Endodermal cell (in vitro differentiated cells): ENCODE results near the gene CCDC80. TPM values are rescaled to one million over a fixed set of nuclear protein-coding genes. Genes with fewer than 3 reads are reported as not detected.

ENCODE experiments used
- DNase-seq: peaks from one replicate; pipeline ENCODE4 v3.0.0-alpha.2; 2017
- H3K27ac ChIP-seq: 2 replicates; pipeline ENCODE4 v1.5.1; 2013; ENCODE audit warnings: mild to moderate bottlenecking, low read depth, low read length, moderate library complexity
- H3K27me3 ChIP-seq: 2 replicates; pipeline ENCODE4 v1.6.1; 2013; ENCODE audit warnings: mild to moderate bottlenecking, low read length, moderate library complexity; ENCODE audit not compliant: insufficient read depth, control insufficient read depth, poor library complexity, severe bottlenecking
- H3K36me3 ChIP-seq: 2 replicates; pipeline ENCODE4 v1.7.0; 2013; ENCODE audit warnings: mild to moderate bottlenecking, low read length, moderate library complexity; ENCODE audit not compliant: control insufficient read depth, insufficient read depth
- H3K4me1 ChIP-seq: one replicate; pipeline ENCODE4 v1.7.0; 2013; ENCODE audit warnings: low read length; ENCODE audit not compliant: control insufficient read depth, insufficient read depth
- H3K4me3 ChIP-seq: 2 replicates; pipeline ENCODE4 v1.5.1; 2013; ENCODE audit warnings: mild to moderate bottlenecking, low read length, moderate library complexity
- H3K9ac ChIP-seq: 2 replicates; pipeline ENCODE4 v1.6.1; 2013; ENCODE audit warnings: mild to moderate bottlenecking, low read length, moderate library complexity; ENCODE audit not compliant: poor library complexity, severe bottlenecking; ENCODE audit errors: extremely low read depth
- H3K9me3 ChIP-seq: 2 replicates; pipeline ENCODE4 v1.6.1; 2013; ENCODE audit warnings: mild to moderate bottlenecking, low read length, moderate library complexity; ENCODE audit not compliant: control insufficient read depth
- H3K27ac Mint-ChIP-seq: 2 replicates; pipeline ENCODE4 v1.8.0; 2020; ENCODE audit warnings: mixed read lengths
- H3K27me3 Mint-ChIP-seq: 2 replicates; pipeline ENCODE4 v1.8.0; 2021; ENCODE audit warnings: mild to moderate bottlenecking, mixed read lengths; ENCODE audit not compliant: insufficient read depth
- H3K36me3 Mint-ChIP-seq: 2 replicates; pipeline ENCODE4 v1.8.0; 2020; ENCODE audit warnings: low read depth, mixed read lengths
- H3K4me1 Mint-ChIP-seq: 2 replicates; pipeline ENCODE4 v1.8.0; 2020; ENCODE audit warnings: mixed read lengths
- H3K4me3 Mint-ChIP-seq: 2 replicates; pipeline ENCODE4 v1.8.0; 2020; ENCODE audit warnings: mild to moderate bottlenecking, moderate library complexity, mixed read lengths
- H3K9me3 Mint-ChIP-seq: 2 replicates; pipeline ENCODE4 v1.8.0; 2020; ENCODE audit warnings: mild to moderate bottlenecking, mixed read lengths
- WGBS, 2 experiments: methylation state at CpG; one replicate each; pipeline versions ENCODE4 v1.1.5 to v1.1.7; 2013; ENCODE audit warnings: missing lambda C conversion rate in 2 of 2, mixed read lengths in 1 of 2; ENCODE audit not compliant: insufficient coverage in 1 of 2, insufficient read length in 1 of 2; 5-methylcytosine and 5-hydroxymethylcytosine counted together
- total RNA-seq, 2 donors: library from RNA; stranded (reverse); fragmentation: NEBNext Ultra II Directional in 1 of 2; extraction: Animal tissue kit (Norgen Biotek cat#: 25700) in 1 of 2; gene quantifications; 2 replicates in 1 of 2; 3 replicates in 1 of 2; pipeline ENCODE4 v1.2.1, GENCODE V29; 2021
- TF ChIP-seq, protein P1 (sequence below): fragments of 200-600 bp; sonication (generic); conservative IDR thresholded peaks from 2 replicates; pipeline ENCODE4 v1.5.0; 2021; ENCODE audit warnings: antibody characterized with exemption, mild to moderate bottlenecking

Gene CCDC80
- total RNA-seq, 2 donors from 2014 or later: 4.6 to 31.5 TPM

GRCh38 chr3:112594856-112595255 is 46.1 kb downstream of the CCDC80 start:
- WGBS, 2 experiments: 100% methylated on average over 2 of the region's 2 CpGs; no CpG with 5 or more reads in 1 of the 2 experiments
- Histone ChIP-seq H3K9me3 (no peaks in the 10 kb centered on the region), H3K4me3 (no peak overlapping the region), H3K27ac (no peak overlapping the region), H3K27me3 (no peaks in the 10 kb centered on the region), H3K4me1 (no peaks in the 10 kb centered on the region), H3K9ac (no peak overlapping the region), H3K36me3 (no peaks in the 10 kb centered on the region)
- no peaks in the 10 kb centered on the region for H3K27me3 Mint-ChIP-seq
- no peak overlapping the region for H3K4me3 Mint-ChIP-seq
- H3K4me1 Mint-ChIP-seq: no peaks in the 10 kb centered on the region
- no peak for DNase-seq
- TF ChIP-seq, protein P1, sequence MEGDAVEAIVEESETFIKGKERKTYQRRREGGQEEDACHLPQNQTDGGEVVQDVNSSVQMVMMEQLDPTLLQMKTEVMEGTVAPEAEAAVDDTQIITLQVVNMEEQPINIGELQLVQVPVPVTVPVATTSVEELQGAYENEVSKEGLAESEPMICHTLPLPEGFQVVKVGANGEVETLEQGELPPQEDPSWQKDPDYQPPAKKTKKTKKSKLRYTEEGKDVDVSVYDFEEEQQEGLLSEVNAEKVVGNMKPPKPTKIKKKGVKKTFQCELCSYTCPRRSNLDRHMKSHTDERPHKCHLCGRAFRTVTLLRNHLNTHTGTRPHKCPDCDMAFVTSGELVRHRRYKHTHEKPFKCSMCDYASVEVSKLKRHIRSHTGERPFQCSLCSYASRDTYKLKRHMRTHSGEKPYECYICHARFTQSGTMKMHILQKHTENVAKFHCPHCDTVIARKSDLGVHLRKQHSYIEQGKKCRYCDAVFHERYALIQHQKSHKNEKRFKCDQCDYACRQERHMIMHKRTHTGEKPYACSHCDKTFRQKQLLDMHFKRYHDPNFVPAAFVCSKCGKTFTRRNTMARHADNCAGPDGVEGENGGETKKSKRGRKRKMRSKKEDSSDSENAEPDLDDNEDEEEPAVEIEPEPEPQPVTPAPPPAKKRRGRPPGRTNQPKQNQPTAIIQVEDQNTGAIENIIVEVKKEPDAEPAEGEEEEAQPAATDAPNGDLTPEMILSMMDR: no peak
- peaks cover 4% of the 10 kb centered on the region for H3K36me3 Mint-ChIP-seq
- no peak overlapping the region for H3K27ac Mint-ChIP-seq
- no peaks in the 10 kb centered on the region for H3K9me3 Mint-ChIP-seq

DNA sequence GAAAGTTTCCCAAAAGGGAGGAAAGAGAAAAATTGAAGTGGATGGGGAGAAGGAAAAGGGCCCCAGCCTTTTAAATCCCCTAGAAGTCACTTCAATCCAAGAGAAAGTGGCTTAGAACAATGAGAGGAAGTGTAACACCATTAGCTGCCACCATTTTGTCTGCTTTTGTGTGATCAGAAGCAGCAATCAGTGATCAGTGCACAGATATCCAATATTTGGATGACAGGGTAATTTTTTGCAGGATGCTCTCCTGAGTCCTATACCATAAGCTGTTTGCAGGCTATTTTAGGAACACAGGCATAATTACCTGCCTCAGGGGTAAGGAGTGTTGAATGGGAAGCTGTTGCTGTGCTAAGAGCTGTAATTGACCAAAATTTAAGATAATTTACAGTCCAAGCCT is 47.7 kb downstream of the CCDC80 start:
- TF ChIP-seq, protein P1: no peak
- no peaks in the 10 kb centered on the region for H3K4me1 Mint-ChIP-seq
- no peak overlapping the region for H3K27ac Mint-ChIP-seq
- no peaks in the 10 kb centered on the region for H3K9me3 Mint-ChIP-seq
- Histone ChIP-seq H3K4me1 (no peaks in the 10 kb centered on the region), H3K4me3 (no peak overlapping the region), H3K9ac (no peak overlapping the region), H3K27me3 (no peaks in the 10 kb centered on the region), H3K36me3 (no peaks in the 10 kb centered on the region), H3K9me3 (no peaks in the 10 kb centered on the region), H3K27ac (no peak overlapping the region)
- no peaks in the 10 kb centered on the region for H3K27me3 Mint-ChIP-seq
- H3K4me3 Mint-ChIP-seq: no peak overlapping the region
- no peak for DNase-seq
- peaks cover 6% of the 10 kb centered on the region for H3K36me3 Mint-ChIP-seq

- no peak for DNase-seq
- Mint-ChIP-seq H3K36me3 (peaks cover 33% of the 10 kb centered on the region), H3K27ac (no peak overlapping the region), H3K4me1 (peaks cover 9% of the 10 kb centered on the region), H3K9me3 (no peaks in the 10 kb centered on the region), H3K27me3 (no peaks in the 10 kb centered on the region), H3K4me3 (no peak overlapping the region)
- TF ChIP-seq, protein P1: no peak
- no peaks in the 10 kb centered on the region for H3K27me3 ChIP-seq
- no peaks in the 10 kb centered on the region for H3K9me3 ChIP-seq
- H3K9ac ChIP-seq: no peak overlapping the region
- no peak overlapping the region for H3K27ac ChIP-seq
- H3K4me3 ChIP-seq: no peak overlapping the region
- no peaks in the 10 kb centered on the region for H3K4me1 ChIP-seq
- WGBS, 2 experiments: 100% methylated on average over 1 of the region's 1 CpG; no CpG with 5 or more reads in 1 of the 2 experiments
- peaks cover 31% of the 10 kb centered on the region for H3K36me3 ChIP-seq
Observed at GRCh38 chr3:112587336-112587735, 53.6 kb downstream of the CCDC80 start.
